IMR-90 (cell line): ENCODE data around the gene HDAC10. TPM values are rescaled to one million over a fixed set of nuclear protein-coding genes. Genes with fewer than 3 reads are reported as not detected.

ENCODE experiments used
- ATAC-seq: fragments of 200-7000 bp; cut with Tn5 transposase; 2 replicates; pipeline ENCODE4 v1.9.1; 2020; ENCODE audit warnings: low read depth, mild to moderate bottlenecking, moderate library complexity
- BruUV-seq: library from RNA; stranded (reverse); fragments of 400-500 nt; replicated peaks from 2 replicates; lab custom pipeline; 2021; lab: Mats Ljungman, UMichigan
- CTCF ChIA-PET: fragments of 300-600 bp; formaldehyde crosslinking; extraction: SDS; loops from one replicate; lab custom pipeline; 2021; ENCODE audit warnings: antibody characterized with exemption; lab: Yijun Ruan, JAX
- POLR2A ChIA-PET: fragments of 300-600 bp; sonication (Branson Sonifier 250); formaldehyde crosslinking; loops from one replicate; lab custom pipeline; 2022; ENCODE audit warnings: antibody characterized with exemption; ENCODE audit not compliant: unreplicated experiment; lab: Charles Lee
- DNase-seq: peaks from one replicate; pipeline ENCODE4 v3.0.0; 2013
- H2AFZ ChIP-seq: replicated peaks from 2 replicates; pipeline ENCODE3; 2013; ENCODE audit warnings: low read length, mild to moderate bottlenecking; ENCODE audit not compliant: poor library complexity
- H2AK5ac ChIP-seq: 2 replicates; pipeline ENCODE4 v1.6.1; 2013; ENCODE audit warnings: low read depth, low read length, inconsistent platforms
- H2AK9ac ChIP-seq: replicated peaks from 2 replicates; pipeline ENCODE3; 2013; ENCODE audit warnings: mild to moderate bottlenecking, low read depth, low read length, moderate library complexity; ENCODE audit not compliant: poor library complexity
- H2BK120ac ChIP-seq: 2 replicates; pipeline ENCODE4 v1.6.1; 2013; ENCODE audit warnings: low read depth, low read length, inconsistent platforms
- H2BK15ac ChIP-seq: 3 replicates; pipeline ENCODE4 v1.6.1; 2013; ENCODE audit warnings: low read depth, low read length, inconsistent platforms
- H2BK20ac ChIP-seq: 2 replicates; pipeline ENCODE4 v1.6.1; 2013; ENCODE audit warnings: low read depth, mild to moderate bottlenecking, inconsistent platforms, low read length, moderate library complexity
- H2BK5ac ChIP-seq: 2 replicates; pipeline ENCODE4 v1.6.1; 2013; ENCODE audit warnings: mild to moderate bottlenecking, low read depth, low read length, inconsistent platforms; ENCODE audit not compliant: poor library complexity, severe bottlenecking
- H3K14ac ChIP-seq: replicated peaks from 2 replicates; pipeline ENCODE4 v1.6.1; 2013; ENCODE audit warnings: low read depth, low read length, inconsistent platforms
- H3K18ac ChIP-seq: 2 replicates; pipeline ENCODE4 v1.6.1; 2013; ENCODE audit warnings: low read depth, low read length, control low read depth
- H3K23ac ChIP-seq: 2 replicates; pipeline ENCODE4 v1.6.1; 2013; ENCODE audit warnings: low read depth, low read length, inconsistent platforms
- H3K27ac ChIP-seq: 2 replicates; pipeline ENCODE4 v1.5.1; 2013; ENCODE audit warnings: mild to moderate bottlenecking, control low read depth, low read length; ENCODE audit not compliant: insufficient read depth
- H3K27me3 ChIP-seq: 2 replicates; pipeline ENCODE4 v1.6.1; 2013; ENCODE audit warnings: low read length; ENCODE audit not compliant: control insufficient read depth, insufficient read depth
- H3K36me3 ChIP-seq: 2 replicates; pipeline ENCODE4 v1.6.1; 2013; ENCODE audit warnings: low read length, mixed read lengths; ENCODE audit not compliant: control insufficient read depth, insufficient read depth
- H3K4ac ChIP-seq: 2 replicates; pipeline ENCODE4 v1.6.1; 2013; ENCODE audit warnings: low read depth, low read length, inconsistent platforms
- H3K4me1 ChIP-seq: 2 replicates; pipeline ENCODE4 v1.6.1; 2013; ENCODE audit warnings: low read length, mixed read lengths; ENCODE audit not compliant: control insufficient read depth, insufficient read depth
- H3K4me2 ChIP-seq: 2 replicates; pipeline ENCODE4 v1.6.1; 2013; ENCODE audit warnings: low read depth, mild to moderate bottlenecking, control low read depth, low read length, moderate library complexity
- H3K4me3 ChIP-seq: 2 replicates; pipeline ENCODE4 v1.5.1; 2013; ENCODE audit warnings: low read depth, mild to moderate bottlenecking, control low read depth, low read length, moderate library complexity; ENCODE audit not compliant: insufficient read depth
- H3K56ac ChIP-seq: 2 replicates; pipeline ENCODE4 v1.6.1; 2013; ENCODE audit warnings: low read length, inconsistent platforms; ENCODE audit not compliant: insufficient read depth; ENCODE audit errors: extremely low read depth
- H3K79me1 ChIP-seq, 2 experiments: 2 replicates each; pipeline ENCODE4 v1.6.1; 2013; ENCODE audit warnings: low read length in 2 of 2, inconsistent platforms in 1 of 2, low read depth in 1 of 2
- H3K9ac ChIP-seq: 2 replicates; pipeline ENCODE4 v1.6.1; 2013; ENCODE audit warnings: low read depth, low read length, control low read depth
- H3K9me1 ChIP-seq: 2 replicates; pipeline ENCODE4 v1.6.1; 2013; ENCODE audit warnings: low read length, inconsistent platforms; ENCODE audit not compliant: insufficient read depth
- H3K9me3 ChIP-seq: 2 replicates; pipeline ENCODE4 v1.6.1; 2013; ENCODE audit warnings: low read length; ENCODE audit not compliant: control insufficient read depth, insufficient read depth
- H4K20me1 ChIP-seq: 2 replicates; pipeline ENCODE4 v1.6.1; 2013; ENCODE audit warnings: low read length, inconsistent platforms; ENCODE audit not compliant: insufficient read depth
- H4K5ac ChIP-seq: 2 replicates; pipeline ENCODE4 v1.6.1; 2013; ENCODE audit warnings: mild to moderate bottlenecking, low read depth, low read length, control low read depth
- H4K8ac ChIP-seq, 2 experiments: 2 replicates each; pipeline ENCODE4 v1.6.1; 2013; ENCODE audit warnings: low read depth in 2 of 2, low read length in 2 of 2, control low read depth in 1 of 2, inconsistent platforms in 1 of 2
- H4K91ac ChIP-seq: 2 replicates; pipeline ENCODE4 v1.6.1; 2013; ENCODE audit warnings: low read depth, low read length, inconsistent platforms; ENCODE audit not compliant: insufficient read depth
- SMC3 ChIP-seq: fragments of 150-350 bp; IDR thresholded peaks from 2 replicates; pipeline ENCODE4 v1.6.1; 2016; ENCODE audit warnings: low read depth, mild to moderate bottlenecking, antibody characterized with exemption, low read length, moderate library complexity
- WGBS, 2 experiments: methylation state at CpG; one replicate each; pipeline versions ENCODE4 v1.1.5 to v1.1.7; 2013; ENCODE audit warnings: missing lambda C conversion rate in 2 of 2; ENCODE audit not compliant: insufficient read length in 1 of 2; ENCODE audit errors: extremely low coverage in 2 of 2; 5-methylcytosine and 5-hydroxymethylcytosine counted together
- dilution Hi-C: fragments of 300-500 bp; cut with HindIII; formaldehyde crosslinking; loops from one replicate; pipeline ENCODE4 v1.14.3; 2018; ENCODE audit warnings: low sequenced_read_pairs; ENCODE audit not compliant: unreplicated experiment
- in situ Hi-C: fragments of 300-500 bp; cut with MboI; formaldehyde crosslinking; loops from 3 replicates; pipeline ENCODE4 v1.14.3; 2019; ENCODE audit warnings: low sequenced_read_pairs, inconsistent platforms, mixed read lengths
- intact Hi-C: fragments of 100-400 bp; cut with micrococcal nuclease; formaldehyde crosslinking; loops from 2 replicates; pipeline ENCODE4 v1.10.0; 2022
- polyA plus RNA-seq, 3 experiments: library from polyadenylated mRNA; depleted of rRNA; stranded (reverse); fragments of >200 nt; gene quantifications; 2 replicates each; pipeline ENCODE4 v1.2.3, GENCODE V29; 2012; ENCODE audit warnings: low replicate concordance in 1 of 3
- total RNA-seq: library from RNA; depleted of rRNA; stranded (reverse); fragments of >200 nt; gene quantifications from 2 replicates; pipeline ENCODE4 v1.2.3, GENCODE V29; 2012

The HDAC10 gene
- total and polyA plus RNA-seq, 2 of the 4 experiments (the other 2 are of a cell fraction) = 3.9 to 35.7 TPM

- intact Hi-C loops (no loop called here), in situ Hi-C loops (loop anchor here (25.0 kb wide), 1 partner anchor 405 kb away; no protein-coding TSS in a partner anchor), dilution Hi-C loops (no loop called here)
- H4K5ac ChIP-seq = no peak overlapping the region
- H4K91ac ChIP-seq = no peak overlapping the region
- H3K4me1 ChIP-seq = no peaks in the 10 kb centered on the region
- no peak overlapping the region for H3K4ac ChIP-seq
- no peak overlapping the region for H3K4me2 ChIP-seq
- no peak overlapping the region for H2BK5ac ChIP-seq
- no peak overlapping the region for H3K23ac ChIP-seq
- no peak overlapping the region for H3K9ac ChIP-seq
- no peak overlapping the region for H3K56ac ChIP-seq
- WGBS, 2 experiments = 92% methylated on average over 17 of the region's 21 CpGs; no CpG with 5 or more reads in 1 of the 2 experiments
- DNase-seq (no peak), ATAC-seq (no peak)
- H3K9me3 ChIP-seq = no peaks in the 10 kb centered on the region
- H2AK9ac ChIP-seq = no peak overlapping the region
- ChIA-PET POLR2A (no interaction called here), CTCF (no interaction called here)
- H2BK20ac ChIP-seq = no peak overlapping the region
- peaks cover 18 to 35% of the 10 kb centered on the region in 2 experiments for H3K79me1 ChIP-seq
- H2BK15ac ChIP-seq = no peak overlapping the region
- no peak overlapping the region for H3K4me3 ChIP-seq
- H2BK120ac ChIP-seq = no peak overlapping the region
- no peak overlapping the region for H2AK5ac ChIP-seq
- TF ChIP-seq SMC3 = no peak
- no peak overlapping the region for H4K8ac ChIP-seq
- BruUV-seq = no TSS peak
- no peak overlapping the region for H3K14ac ChIP-seq
- H2AFZ ChIP-seq = no peak overlapping the region
- no peak overlapping the region for H3K27ac ChIP-seq
- H3K9me1 ChIP-seq = peaks cover 3% of the 10 kb centered on the region; the same call in 1 of the 2 replicates
- no peak overlapping the region for H3K18ac ChIP-seq
- H3K36me3 ChIP-seq = peaks cover 77% of the 10 kb centered on the region
- H3K27me3 ChIP-seq = no peaks in the 10 kb centered on the region
- peaks cover 53% of the 10 kb centered on the region for H4K20me1 ChIP-seq
Observed at GRCh38 chr22:50217543-50218152, 33.4 kb downstream of the HDAC10 start.
